Activated T-cell treated with anti-CD3 and anti-CD28 coated beads, Interleukin-2, amount 50 U/mL, for 1 hour (primary cell): ENCODE results near the gene TCF4.

ENCODE experiments used
- DNase-seq: peaks from one replicate; pipeline ENCODE4 v3.0.0-alpha.2; 2020

The TCF4 gene

DNA sequence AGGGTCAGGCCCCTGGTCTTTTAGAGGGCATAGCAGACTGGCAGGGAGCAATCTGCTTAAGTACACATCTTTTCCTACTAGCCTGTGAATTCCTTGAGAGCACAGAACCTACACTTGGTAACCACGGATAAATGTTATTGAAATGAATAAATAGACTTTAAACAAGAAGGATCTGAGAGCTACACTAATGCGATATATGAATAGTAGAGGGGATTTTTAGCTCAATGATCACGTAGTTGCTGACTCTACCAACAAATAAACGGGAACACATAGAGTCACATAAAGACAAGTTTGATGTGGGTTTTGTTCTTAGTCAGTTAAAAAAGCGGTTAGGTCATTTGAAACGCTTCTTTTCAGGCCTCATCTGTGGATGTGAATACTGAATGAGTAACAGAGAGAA, 338.4 kb downstream of the TCF4 start:
- DNase-seq = no peak

- DNase-seq = no peak
Observed at GRCh38 chr18:55248495-55248894, 339.5 kb downstream of the TCF4 start.

- DNase-seq = no peak
Observed at GRCh38 chr18:55247032-55247431, 341.0 kb downstream of the TCF4 start.

DNA sequence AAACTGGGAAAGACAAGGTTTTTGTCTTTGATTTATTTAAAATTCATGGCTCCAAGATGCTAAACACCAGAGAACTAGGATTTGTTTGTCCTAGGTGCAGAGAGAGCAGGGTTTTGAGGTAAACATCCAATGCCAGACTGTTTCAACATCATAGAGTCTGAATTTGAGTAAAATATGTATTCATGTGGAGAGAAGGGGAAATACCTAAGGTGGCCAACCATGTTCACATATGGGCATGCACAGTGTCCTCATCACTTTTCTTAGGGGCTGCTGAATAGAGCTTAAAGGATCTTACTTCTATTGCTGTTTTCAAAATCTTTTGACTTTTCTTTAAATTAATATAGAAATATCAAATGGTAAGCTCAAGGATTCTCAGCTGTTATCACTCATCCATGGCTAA, 341.7 kb downstream of the TCF4 start:
- no peak for DNase-seq

DNA sequence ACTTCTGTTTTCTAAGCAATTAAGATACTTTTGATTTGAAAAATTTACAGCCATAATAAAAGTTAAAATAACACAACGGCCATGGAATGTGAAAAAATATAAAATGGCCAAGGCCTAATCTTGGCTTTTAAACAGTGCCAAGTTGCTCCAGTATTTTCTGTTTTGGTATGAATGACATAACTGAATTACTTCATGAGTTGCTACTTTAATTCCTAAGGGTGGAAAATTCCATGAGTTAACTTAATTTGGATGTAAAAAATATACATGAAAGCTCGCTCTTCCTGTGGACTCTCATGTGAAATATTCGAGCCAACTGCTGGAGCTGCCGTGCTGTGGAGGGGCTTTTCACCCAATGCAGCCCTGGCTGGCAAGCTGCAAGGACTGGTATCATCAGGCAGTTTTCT, 342.8 kb downstream of the TCF4 start:
- DNase-seq = no peak

DNA sequence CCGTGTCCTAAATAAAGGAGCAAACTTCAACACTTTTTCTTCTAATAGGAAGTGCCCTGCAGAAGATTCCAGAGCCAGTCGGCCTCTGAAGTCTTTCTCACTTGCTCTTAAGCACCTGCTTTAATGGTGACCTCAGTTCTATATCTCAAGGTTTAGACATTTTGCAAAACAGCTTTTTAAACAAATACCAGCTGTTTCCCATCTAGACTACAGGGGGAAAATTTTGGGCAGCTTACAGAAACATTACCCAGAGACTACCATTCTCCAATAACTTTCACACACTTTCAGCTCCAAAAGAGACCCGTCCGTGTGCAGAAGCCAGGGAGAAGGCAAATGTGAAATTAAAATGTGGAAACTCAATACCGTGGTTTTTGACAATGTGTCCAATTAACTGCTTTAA, 343.4 kb downstream of the TCF4 start:
- no peak for DNase-seq

- DNase-seq = no peak
Observed at GRCh38 chr18:55243857-55244256, 344.1 kb downstream of the TCF4 start.

DNA sequence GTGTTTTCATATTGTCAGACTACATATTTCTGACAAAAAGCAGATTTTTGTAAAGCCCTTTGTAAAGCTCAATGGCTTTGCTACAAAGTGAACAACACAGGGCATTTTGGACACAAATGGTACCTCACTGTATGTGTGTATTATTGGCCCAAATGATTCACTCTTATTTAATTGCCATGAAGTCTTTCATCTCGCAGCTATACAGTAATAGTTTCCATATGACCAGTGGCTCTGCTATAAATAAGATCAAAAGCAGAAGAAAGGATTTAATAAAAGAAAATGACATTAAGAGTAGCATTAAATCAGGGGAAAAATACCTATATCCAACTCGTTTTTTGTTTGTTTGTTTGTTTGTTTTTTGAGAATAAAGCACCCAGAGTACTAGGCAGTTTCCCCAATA, 344.7 kb downstream of the TCF4 start:
- no peak for DNase-seq

- no peak for DNase-seq
Observed at GRCh38 chr18:55240978-55241377, 347.0 kb downstream of the TCF4 start.

GRCh38 chr18:55239740-55240139, 348.3 kb downstream of the TCF4 start:
- DNase-seq = no peak

GRCh38 chr18:55237660-55238059, 350.3 kb downstream of the TCF4 start:
- no peak for DNase-seq

DNA sequence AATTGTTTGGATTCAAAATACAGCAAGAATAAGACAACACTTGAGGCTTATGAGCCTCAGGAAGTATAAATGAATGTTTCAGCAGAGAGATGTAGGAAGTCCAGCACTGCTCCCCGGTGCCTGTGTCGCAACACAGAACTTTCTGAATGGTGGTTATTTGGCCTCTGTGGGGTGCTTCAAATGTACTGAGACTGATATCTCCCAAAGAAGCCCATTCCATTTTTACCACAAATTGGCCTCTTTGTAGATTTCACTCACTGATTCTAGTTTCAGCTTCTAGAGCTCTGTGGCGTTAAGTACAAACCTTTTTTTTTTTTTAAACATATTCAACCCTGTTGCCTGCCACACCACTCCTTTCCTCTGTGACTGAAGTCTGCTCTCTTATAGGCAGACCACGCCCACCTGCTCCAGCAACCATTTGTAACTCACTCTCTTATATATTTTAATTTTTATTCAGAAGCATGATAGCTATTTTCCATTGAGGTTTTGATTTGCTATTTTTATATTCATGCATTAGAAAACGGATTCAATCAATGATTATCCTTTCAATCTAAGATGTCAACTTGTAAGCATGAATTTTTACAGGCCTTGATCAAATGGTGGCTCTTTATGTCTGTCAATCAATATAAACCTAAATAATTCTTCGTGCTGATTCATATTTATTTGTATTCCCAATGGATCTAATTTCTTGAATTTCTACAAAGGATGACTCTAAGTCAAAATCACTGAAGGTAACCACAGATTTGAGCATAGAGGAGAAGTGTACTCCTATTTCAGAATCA, 351.7 kb downstream of the TCF4 start:
- no peak for DNase-seq

DNA sequence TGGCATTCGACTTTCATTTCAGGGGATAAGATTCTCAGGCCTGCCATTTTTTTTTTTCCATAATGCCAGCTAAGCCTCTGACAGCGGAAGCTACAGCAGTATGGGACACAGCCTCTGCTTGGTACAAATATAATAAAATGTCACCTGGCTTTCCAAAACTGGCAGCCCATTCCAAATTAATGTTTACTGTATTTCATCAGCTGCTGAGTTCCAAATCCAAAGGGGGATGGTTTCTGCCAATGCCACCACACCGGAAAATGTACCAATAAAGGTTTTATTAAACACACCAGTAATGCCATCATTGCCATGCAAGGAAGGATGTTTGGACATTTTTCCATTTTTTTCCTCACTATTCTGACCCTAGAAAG, 352.9 kb downstream of the TCF4 start:
- no peak for DNase-seq

- peak; percentile 22 for DNase-seq
Observed at GRCh38 chr18:55234366-55235093, 353.5 kb downstream of the TCF4 start.

DNA sequence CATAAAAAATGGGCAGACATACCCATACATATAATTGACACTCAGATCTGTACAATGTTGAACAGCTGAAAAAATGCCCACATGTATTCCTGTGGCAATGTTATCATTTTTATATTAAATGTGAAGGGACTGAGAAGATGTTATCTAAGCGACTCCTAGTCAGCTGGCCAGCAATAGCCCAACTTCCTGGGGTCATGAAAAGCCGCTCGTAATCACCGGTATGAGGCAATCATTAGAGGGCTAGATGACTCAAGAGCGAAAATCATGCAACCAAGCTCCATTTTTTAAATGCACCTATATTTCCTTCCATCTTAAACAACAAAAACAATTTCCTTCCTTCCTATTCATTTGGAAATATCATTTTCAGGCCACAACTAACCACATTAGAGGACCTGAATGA, 354.1 kb downstream of the TCF4 start:
- no peak for DNase-seq

DNA sequence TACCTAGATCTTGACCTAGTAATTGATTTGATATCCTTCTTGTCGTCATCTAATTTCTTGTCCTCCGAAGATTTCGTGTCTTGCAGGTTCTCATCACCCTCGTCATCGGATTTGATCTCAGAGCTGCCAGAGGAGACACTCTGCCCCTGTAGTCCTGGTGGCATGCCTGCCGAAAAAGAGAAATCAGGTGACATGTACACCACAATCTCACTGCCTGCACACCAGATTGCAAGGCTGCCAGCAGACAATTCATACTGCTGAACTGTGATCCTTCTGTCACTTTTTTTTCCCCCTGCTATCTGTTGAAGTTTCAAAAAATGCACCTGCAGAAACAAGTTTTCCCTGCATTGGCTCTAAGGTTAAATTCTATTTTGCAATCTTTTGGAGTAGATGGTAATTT, 355.5 kb downstream of the TCF4 start:
- DNase-seq = no peak

DNA sequence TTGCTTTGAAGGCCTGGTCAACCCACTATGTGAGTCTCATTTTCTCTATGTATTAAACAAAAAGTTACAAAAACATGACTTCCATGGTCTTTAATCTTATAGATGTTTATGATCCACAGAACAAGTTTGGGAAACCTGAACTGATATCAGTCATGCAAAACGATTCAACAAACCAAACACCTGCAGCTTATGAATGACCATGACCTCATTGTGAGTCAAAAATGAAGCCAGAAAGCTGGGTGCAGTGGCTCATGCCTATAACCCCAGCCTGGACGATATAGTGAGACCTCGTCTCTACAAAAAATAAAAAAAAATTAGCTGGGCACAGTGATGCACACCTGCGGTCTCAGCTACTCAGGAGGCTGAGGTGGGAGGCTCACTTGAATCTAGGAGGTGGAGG, 358.3 kb downstream of the TCF4 start:
- no peak for DNase-seq

DNA sequence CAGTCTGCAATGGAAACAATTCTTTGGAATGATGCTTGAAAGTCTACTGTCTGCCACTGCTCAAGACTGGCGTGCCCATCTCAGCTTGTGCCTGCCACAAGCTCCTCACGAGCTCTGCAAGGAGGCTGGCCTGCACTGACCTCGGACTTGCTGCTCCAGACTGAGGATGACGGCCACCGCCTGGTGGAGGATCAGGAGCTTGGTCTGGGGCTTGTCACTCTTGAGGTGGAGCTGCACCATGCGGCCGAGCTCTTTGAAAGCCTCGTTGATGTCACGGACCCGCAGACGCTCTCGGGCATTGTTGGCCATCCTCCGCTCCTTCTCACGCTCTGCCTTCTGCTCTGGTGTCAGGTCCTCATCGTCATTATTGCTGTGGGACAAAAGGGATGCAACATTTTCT, 359.3 kb downstream of the TCF4 start:
- no peak for DNase-seq

- no peak for DNase-seq
Observed at GRCh38 chr18:55228191-55228590, 359.8 kb downstream of the TCF4 start.

- DNase-seq = no peak
Observed at GRCh38 chr18:55227771-55228170, 360.2 kb downstream of the TCF4 start.

DNA sequence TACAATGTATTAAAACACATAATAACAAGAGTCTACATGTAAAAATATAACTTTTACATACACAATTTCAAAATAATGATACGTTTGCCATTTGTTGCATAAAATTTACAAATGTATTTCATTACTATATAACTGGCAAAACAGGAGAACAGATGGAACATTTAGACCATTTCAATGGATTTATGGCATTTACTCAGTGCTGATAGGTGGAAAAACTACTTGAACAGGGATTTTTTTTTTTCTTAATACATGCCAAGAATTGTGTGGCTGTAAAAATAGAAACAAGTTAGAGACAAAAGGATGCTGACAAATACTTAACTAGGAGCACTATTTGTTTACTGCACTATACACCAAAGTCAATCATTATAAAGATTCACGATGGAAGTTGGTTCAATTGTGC, 361.9 kb downstream of the TCF4 start:
- DNase-seq = no peak

- DNase-seq = no peak
Observed at GRCh38 chr18:55224086-55224625, 363.8 kb downstream of the TCF4 start.

DNA sequence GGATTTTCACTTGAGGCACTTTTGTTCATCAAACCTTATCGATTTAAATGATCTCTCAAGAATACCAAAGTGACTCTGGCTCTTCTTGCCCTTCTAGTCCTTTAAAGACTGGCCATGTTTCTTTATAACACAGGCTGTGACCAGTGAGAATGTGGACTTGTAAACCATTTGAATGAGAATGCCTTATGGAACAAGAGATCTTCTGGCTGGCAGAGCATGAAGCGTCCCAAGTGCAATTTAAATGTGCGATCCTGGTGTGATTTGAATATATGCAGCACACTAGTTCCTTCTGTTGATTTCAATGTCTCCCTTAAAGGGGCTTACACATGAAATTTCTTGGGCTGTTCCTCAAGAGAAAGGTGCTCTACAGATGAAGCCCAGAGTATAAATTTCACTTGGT, 366.4 kb downstream of the TCF4 start:
- DNase-seq = no peak

DNA sequence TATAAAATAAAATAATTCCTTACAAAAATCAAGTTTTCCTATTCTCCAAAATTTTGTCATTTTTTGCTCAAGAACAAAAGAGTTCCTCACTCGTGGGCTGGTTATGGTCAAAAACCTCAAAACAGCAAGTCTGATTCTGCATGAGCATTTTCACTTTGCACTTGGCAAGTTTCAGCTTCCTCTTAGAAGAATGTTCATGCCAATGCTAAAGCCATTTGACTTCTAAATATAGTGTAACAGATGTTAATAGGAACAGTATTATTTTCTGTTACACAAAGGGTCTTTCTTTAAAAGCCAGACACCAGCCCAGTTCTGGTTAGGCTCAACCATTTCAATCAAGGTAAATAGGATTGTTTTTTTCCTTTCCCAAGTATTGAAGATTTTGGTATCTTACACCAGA, 367.5 kb downstream of the TCF4 start:
- no peak for DNase-seq

GRCh38 chr18:55219823-55220222, 368.2 kb downstream of the TCF4 start:
- DNase-seq = no peak
